Panc1 (cell line): ENCODE measurements around the gene UNC13B. TPM values are rescaled to one million over a fixed set of nuclear protein-coding genes. Genes with fewer than 3 reads are reported as not detected.

Source experiments
- ATAC-seq: fragments of 200-7000 bp; cut with Tn5 transposase; 2 replicates; pipeline ENCODE4 v1.9.1; 2020; ENCODE audit warnings: mild to moderate bottlenecking, moderate library complexity
- BruUV-seq: library from RNA; stranded (reverse); fragments of 400-500 nt; replicated peaks from 2 replicates; lab custom pipeline; 2021; lab: Mats Ljungman, UMichigan
- CTCF ChIA-PET: fragments of 300-600 bp; sonication (Branson Sonifier 250); formaldehyde crosslinking; loops from one replicate; lab custom pipeline; 2022; ENCODE audit warnings: antibody characterized with exemption; lab: Charles Lee
- POLR2A ChIA-PET: fragments of 300-600 bp; sonication (Branson Sonifier 250); formaldehyde crosslinking; loops from one replicate; lab custom pipeline; 2022; ENCODE audit warnings: antibody characterized with exemption; lab: Charles Lee
- DNase-seq: peaks from one replicate; pipeline ENCODE4 v3.0.0-alpha.2; 2010; ENCODE audit warnings: low read depth, low spot score
- H3K27ac ChIP-seq: 2 replicates; pipeline ENCODE4 v1.5.1; 2011; ENCODE audit warnings: mild to moderate bottlenecking, low read length, inconsistent platforms
- H3K27me3 ChIP-seq: fragments of 200-500 bp; sonication (Bioruptor generic); 2 replicates; pipeline ENCODE4 v1.6.0; 2014; ENCODE audit warnings: low read length, inconsistent platforms; ENCODE audit not compliant: control insufficient read depth, insufficient read depth
- H3K36me3 ChIP-seq: fragments of 200-500 bp; sonication (Bioruptor generic); 2 replicates; pipeline ENCODE4 v1.5.1; 2014; ENCODE audit warnings: inconsistent platforms, mild to moderate bottlenecking, low read length, moderate library complexity; ENCODE audit not compliant: control insufficient read depth, insufficient read depth
- H3K4me1 ChIP-seq: 2 replicates; pipeline ENCODE4 v1.5.1; 2011; ENCODE audit warnings: inconsistent platforms, mild to moderate bottlenecking, low read length, moderate library complexity; ENCODE audit not compliant: control insufficient read depth, insufficient read depth
- H3K4me3 ChIP-seq, 2 experiments: 2 replicates each; pipeline ENCODE4 v1.5.1; 2011 to 2012; ENCODE audit warnings: low read depth in 2 of 2, low read length in 2 of 2, mild to moderate bottlenecking in 2 of 2, inconsistent platforms in 1 of 2, moderate library complexity in 1 of 2
- H3K9me3 ChIP-seq: fragments of 200-500 bp; sonication (Bioruptor generic); 2 replicates; pipeline ENCODE4 v1.5.1; 2014; ENCODE audit warnings: low read depth, mild to moderate bottlenecking, inconsistent platforms, low read length, moderate library complexity; ENCODE audit not compliant: control insufficient read depth, insufficient read depth
- POLR2AphosphoS5 ChIP-seq: IDR thresholded peaks from 2 replicates; pipeline ENCODE4 v1.6.1; 2012; ENCODE audit warnings: mild to moderate bottlenecking, low read depth, low read length, moderate library complexity
- SIN3A ChIP-seq: IDR thresholded peaks from 2 replicates; pipeline ENCODE4 v1.6.1; 2012; ENCODE audit warnings: low read depth, mild to moderate bottlenecking, low read length, moderate library complexity, borderline replicate concordance; ENCODE audit not compliant: insufficient read depth
- TCF7L2 ChIP-seq: IDR thresholded peaks from 2 replicates; pipeline ENCODE4 v1.6.1; 2011; ENCODE audit warnings: mild to moderate bottlenecking, low read depth, low read length, inconsistent platforms
- in situ Hi-C: cut with HindIII; loops from 2 replicates; pipeline ENCODE4 v1.10.0; 2016; ENCODE audit warnings: low sequenced_read_pairs, low pct_unique_long_range_greater_than_20kb
- intact Hi-C: fragments of 100-400 bp; cut with micrococcal nuclease; formaldehyde crosslinking; loops from one replicate; pipeline ENCODE4 v1.10.0; 2022; ENCODE audit not compliant: unreplicated experiment
- total RNA-seq: library from RNA; stranded (reverse); gene quantifications from one replicate; pipeline ENCODE4 v1.2.1, GENCODE V29; 2021; ENCODE audit not compliant: unreplicated experiment
- TF ChIP-seq, protein P1 (sequence below), 2 experiments: IDR thresholded peaks; 2 replicates each; pipeline ENCODE4 v1.6.1; 2011 to 2012; ENCODE audit warnings: low read depth in 2 of 2, control low read depth in 1 of 2, low read length in 1 of 2, mild to moderate bottlenecking in 1 of 2, moderate library complexity in 1 of 2; ENCODE audit not compliant: insufficient read depth in 1 of 2
- TF ChIP-seq, protein P2 (sequence below): fragments of 450-650 bp; IDR thresholded peaks from 2 replicates; pipeline ENCODE4 v1.5.1; 2017; ENCODE audit warnings: mild to moderate bottlenecking

UNC13B gene
- total RNA-seq, 1 experiment from 2014 or later, result 35.2 TPM

DNA sequence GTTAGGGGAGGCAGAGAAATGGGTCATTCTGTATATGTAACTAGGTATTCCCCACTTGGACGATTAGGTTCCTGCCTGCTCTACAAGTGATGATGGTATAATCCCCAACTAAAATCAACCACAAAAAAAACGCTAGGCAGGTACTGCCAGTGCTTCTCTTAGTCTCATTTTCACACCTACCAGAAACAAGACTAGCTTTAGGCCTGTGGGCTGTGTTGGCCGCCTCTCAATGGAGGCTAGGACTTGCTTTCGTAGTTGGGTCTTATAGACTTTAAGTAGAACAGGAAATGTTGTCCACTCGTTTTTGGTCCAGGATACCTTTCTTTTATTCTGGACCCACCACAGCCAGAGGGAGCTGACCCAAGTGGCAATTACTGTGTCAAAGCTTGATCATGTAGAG, 111.8 kb downstream of the UNC13B start:
- ATAC-seq (no peak), DNase-seq (no peak)
- TF ChIP-seq, protein P1, sequence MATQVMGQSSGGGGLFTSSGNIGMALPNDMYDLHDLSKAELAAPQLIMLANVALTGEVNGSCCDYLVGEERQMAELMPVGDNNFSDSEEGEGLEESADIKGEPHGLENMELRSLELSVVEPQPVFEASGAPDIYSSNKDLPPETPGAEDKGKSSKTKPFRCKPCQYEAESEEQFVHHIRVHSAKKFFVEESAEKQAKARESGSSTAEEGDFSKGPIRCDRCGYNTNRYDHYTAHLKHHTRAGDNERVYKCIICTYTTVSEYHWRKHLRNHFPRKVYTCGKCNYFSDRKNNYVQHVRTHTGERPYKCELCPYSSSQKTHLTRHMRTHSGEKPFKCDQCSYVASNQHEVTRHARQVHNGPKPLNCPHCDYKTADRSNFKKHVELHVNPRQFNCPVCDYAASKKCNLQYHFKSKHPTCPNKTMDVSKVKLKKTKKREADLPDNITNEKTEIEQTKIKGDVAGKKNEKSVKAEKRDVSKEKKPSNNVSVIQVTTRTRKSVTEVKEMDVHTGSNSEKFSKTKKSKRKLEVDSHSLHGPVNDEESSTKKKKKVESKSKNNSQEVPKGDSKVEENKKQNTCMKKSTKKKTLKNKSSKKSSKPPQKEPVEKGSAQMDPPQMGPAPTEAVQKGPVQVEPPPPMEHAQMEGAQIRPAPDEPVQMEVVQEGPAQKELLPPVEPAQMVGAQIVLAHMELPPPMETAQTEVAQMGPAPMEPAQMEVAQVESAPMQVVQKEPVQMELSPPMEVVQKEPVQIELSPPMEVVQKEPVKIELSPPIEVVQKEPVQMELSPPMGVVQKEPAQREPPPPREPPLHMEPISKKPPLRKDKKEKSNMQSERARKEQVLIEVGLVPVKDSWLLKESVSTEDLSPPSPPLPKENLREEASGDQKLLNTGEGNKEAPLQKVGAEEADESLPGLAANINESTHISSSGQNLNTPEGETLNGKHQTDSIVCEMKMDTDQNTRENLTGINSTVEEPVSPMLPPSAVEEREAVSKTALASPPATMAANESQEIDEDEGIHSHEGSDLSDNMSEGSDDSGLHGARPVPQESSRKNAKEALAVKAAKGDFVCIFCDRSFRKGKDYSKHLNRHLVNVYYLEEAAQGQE (IDR thresholded peaks at IDR 0.05; ENCODE audit: insufficient read depth in 1 of 2, low read depth in 2 of 2, low read length in 1 of 2), result no peak
- TF ChIP-seq TCF7L2 (no peak), POLR2AphosphoS5 (no peak), SIN3A (no peak)
- TF ChIP-seq, protein P2, sequence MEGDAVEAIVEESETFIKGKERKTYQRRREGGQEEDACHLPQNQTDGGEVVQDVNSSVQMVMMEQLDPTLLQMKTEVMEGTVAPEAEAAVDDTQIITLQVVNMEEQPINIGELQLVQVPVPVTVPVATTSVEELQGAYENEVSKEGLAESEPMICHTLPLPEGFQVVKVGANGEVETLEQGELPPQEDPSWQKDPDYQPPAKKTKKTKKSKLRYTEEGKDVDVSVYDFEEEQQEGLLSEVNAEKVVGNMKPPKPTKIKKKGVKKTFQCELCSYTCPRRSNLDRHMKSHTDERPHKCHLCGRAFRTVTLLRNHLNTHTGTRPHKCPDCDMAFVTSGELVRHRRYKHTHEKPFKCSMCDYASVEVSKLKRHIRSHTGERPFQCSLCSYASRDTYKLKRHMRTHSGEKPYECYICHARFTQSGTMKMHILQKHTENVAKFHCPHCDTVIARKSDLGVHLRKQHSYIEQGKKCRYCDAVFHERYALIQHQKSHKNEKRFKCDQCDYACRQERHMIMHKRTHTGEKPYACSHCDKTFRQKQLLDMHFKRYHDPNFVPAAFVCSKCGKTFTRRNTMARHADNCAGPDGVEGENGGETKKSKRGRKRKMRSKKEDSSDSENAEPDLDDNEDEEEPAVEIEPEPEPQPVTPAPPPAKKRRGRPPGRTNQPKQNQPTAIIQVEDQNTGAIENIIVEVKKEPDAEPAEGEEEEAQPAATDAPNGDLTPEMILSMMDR, result no peak
- H3K4me1 ChIP-seq, result no peaks in the 10 kb centered on the region
- H3K27ac ChIP-seq, result no peak overlapping the region
- no peaks in the 10 kb centered on the region for H3K36me3 ChIP-seq
- BruUV-seq, result no TSS peak
- H3K9me3 ChIP-seq, result no peaks in the 10 kb centered on the region
- POLR2A ChIA-PET, result interaction anchor here (0.6 kb wide), 1 partner anchor 80 kb away, joined by 8 read pairs; no protein-coding TSS in a partner anchor
- in situ Hi-C loops (no loop called here), intact Hi-C loops (no loop called here)
- no peaks in the 10 kb centered on the region for H3K27me3 ChIP-seq
- CTCF ChIA-PET, result no interaction called here
- no peak overlapping the region for H3K4me3 ChIP-seq

DNA sequence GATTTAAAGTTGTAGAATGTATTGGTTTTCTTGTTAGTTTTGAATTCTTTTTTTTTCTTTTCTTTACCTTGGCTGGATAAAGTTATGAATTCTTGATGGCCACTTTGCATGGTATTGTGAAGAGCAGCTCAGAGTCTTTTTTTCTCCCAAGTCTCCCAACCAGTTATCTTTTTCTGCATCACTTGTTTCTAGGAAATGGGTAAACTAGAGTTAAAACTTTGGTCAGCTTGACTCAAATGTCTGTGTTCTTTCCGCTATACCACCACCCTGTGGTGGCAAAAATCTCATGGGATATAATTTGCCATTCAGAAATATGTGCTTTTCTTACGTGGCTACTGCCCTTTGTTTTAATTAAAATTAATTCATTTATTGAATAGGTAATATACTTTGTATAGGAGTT, 113.2 kb downstream of the UNC13B start:
- in situ Hi-C loops (no loop called here), intact Hi-C loops (no loop called here)
- ChIA-PET POLR2A (no interaction called here), CTCF (interaction anchor here (0.7 to 0.8 kb wide), 2 partner anchors 16 to 158 kb away, joined by 3 read pairs; no protein-coding TSS in a partner anchor)
- Histone ChIP-seq H3K27me3 (no peaks in the 10 kb centered on the region), H3K36me3 (no peaks in the 10 kb centered on the region), H3K4me3 (no peak overlapping the region), H3K4me1 (no peaks in the 10 kb centered on the region), H3K9me3 (no peaks in the 10 kb centered on the region), H3K27ac (no peak overlapping the region)
- DNase-seq (no peak), ATAC-seq (no peak)
- no TSS peak for BruUV-seq
- TF ChIP-seq POLR2AphosphoS5, result no peak
- TF ChIP-seq TCF7L2, result no peak
- TF ChIP-seq, protein P1 (IDR thresholded peaks at IDR 0.05; ENCODE audit: insufficient read depth in 1 of 2, low read depth in 2 of 2, low read length in 1 of 2), result no peak
- no peak for TF ChIP-seq SIN3A
- TF ChIP-seq, protein P2, result no peak; the same call in 1 of the 2 replicates
